ENCODE data around the gene PFDN6.

DNA sequence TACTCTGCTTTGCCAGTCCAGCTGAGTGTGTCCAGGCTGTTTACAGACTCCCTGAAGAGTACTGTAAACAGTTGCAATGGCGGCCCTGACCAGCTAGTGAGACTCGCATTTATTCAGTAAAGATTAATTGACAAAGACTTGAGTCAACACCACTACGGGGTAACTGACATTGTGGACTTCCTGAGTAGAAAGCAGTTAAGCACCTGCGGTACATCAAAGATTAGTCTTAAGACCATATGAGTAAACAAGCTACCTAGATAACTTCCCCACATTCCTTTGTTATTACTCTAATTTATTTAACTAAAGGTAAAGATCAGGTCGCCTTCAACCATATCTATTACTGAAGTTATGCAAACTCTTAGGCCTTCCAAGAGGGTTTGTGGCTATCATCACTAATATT, 30.4 kb upstream of the PFDN6 start:
- TF ChIP-seq FOXM1 (IDR thresholded peaks at IDR 0.05; ENCODE audit: borderline replicate concordance), result no peak
- TF ChIP-seq, protein P1, sequence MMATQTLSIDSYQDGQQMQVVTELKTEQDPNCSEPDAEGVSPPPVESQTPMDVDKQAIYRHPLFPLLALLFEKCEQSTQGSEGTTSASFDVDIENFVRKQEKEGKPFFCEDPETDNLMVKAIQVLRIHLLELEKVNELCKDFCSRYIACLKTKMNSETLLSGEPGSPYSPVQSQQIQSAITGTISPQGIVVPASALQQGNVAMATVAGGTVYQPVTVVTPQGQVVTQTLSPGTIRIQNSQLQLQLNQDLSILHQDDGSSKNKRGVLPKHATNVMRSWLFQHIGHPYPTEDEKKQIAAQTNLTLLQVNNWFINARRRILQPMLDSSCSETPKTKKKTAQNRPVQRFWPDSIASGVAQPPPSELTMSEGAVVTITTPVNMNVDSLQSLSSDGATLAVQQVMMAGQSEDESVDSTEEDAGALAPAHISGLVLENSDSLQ (IDR thresholded peaks at IDR 0.05), result no peak
- no peak for TF ChIP-seq BHLHE40 (IDR thresholded peaks at IDR 0.05; ENCODE audit: borderline replicate concordance)
- no peak for TF ChIP-seq SP1 (IDR thresholded peaks at IDR 0.05)
